Activated CD4-positive, alpha-beta T cell treated with anti-CD3 and anti-CD28 coated beads, Interleukin-2, amount 50 U/mL, for 48 hours (primary cell): ENCODE measurements around the gene VANGL1.
A peak's percentile ranks its signal among the peaks of the same experiment; 100 is the strongest.
"Not testable (repeated sequence)": the region's sequence is repeated elsewhere in the genome, so short reads cannot be mapped to it uniquely, and the experiment has no call there.

Experiments
- DNase-seq, 2 experiments: peaks; one replicate each; pipeline ENCODE4 v3.0.0-alpha.2; 2020

VANGL1 gene

DNA sequence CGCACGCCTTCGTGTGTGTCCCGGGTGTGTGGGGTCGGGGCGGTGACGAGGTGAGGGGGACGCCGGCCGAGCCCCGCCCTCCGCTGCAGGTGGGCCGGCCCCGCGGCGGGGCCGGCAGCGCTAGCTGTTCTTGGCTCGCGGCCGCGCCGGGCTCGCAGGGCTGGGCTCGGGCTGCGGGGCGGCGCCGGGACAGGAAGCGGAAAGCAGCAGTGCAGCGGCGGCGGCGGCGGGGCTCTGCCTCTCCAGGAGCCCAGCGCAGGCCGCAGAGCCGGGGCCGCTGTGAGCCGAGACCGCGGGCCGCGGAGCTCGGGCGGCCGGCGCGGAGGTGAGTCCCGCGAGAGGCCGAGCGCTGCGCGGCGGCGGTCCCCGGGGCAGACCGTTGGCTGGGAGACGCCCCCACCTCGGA is at the start of gene VANGL1:
VANGL1 (plus strand) TSS at position 209 of the 406 bp plus-strand sequence. CDS start 9,444 bp downstream, outside the sequence.
- peak; percentile 50 to 54 for DNase-seq

DNA sequence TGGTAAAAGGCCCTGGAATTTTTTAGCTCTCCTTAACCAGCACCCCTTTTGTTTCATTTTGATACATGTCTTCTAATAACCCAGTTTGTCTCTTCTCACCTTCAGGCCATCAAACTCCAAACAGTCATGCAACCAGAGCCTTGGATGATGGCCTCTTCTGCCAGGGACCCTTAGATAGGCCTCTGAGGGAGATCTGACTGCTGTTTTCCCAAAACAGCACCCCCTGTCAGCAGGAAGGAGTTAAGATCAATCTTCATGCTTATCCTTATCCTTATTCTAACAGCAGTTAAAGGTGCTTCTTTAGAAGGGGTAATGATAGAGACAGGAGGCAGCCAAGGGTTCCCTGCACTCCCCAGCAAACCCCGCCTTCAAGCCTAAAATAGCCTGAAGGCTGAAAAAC is 49.5 kb upstream of the VANGL1 start:
- no peak for DNase-seq

DNA sequence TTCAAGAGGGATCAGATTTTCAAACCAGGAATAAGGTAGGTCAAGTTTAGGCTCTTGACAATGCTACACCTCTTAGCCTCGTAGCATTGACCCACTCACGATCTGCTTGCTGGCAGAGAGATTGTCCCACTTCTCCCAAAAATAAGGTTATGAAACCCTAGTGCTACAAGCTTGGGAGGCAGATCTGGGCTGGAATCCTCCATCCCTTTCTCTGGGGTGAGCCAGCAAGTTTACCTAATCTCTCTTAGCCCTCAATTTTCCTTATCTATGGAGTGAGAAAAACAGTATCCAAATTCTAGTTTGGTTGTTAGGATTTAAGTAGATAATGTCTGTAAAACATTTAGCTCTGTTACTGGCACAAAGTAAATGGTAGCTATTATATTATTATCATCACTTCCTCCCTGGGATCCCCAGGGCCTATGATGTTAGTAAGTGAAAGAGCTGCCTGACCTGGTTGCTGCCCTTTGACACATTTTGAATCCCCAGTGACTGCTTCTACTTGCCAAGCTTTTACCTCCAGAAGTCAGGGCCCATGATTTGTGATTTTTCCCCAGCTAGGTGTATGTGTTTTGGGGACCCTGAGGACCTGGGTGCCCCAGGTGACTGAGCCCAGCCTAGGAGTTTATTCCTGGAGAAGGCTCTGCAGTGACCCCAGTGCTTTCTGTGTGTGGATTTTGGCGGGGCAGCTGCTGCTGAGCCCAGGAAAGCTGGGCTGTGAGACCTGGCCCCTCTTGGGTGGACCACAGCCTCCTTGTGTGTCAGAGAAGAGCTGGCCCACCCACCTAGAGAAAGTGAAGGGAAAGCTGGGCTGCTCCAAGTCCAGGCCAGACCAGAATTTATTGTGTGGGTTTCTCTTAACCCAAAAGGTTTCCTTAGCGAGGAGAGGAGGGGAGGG is 48.2 kb upstream of the VANGL1 start:
- DNase-seq: no peak

DNA sequence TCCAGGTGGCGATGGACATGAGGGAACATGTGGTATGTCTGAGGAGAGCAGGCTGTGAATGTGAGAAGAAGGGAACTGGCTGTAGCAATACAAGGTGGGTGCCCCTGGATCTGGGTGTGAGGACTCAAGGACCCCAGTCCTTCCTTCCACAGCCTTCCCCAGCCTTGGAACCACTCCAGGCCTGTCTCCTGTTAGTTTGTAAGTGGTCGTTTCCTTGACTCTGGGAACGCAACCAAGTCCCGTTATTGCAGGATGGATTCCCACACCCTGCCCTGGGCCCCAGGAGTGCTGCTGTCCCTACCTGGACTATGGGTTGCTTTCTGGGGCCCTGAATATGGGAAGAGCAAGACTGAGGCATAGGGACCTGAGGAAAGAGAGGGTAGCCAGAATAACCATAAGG is 47.2 kb upstream of the VANGL1 start:
- DNase-seq: no peak

DNA sequence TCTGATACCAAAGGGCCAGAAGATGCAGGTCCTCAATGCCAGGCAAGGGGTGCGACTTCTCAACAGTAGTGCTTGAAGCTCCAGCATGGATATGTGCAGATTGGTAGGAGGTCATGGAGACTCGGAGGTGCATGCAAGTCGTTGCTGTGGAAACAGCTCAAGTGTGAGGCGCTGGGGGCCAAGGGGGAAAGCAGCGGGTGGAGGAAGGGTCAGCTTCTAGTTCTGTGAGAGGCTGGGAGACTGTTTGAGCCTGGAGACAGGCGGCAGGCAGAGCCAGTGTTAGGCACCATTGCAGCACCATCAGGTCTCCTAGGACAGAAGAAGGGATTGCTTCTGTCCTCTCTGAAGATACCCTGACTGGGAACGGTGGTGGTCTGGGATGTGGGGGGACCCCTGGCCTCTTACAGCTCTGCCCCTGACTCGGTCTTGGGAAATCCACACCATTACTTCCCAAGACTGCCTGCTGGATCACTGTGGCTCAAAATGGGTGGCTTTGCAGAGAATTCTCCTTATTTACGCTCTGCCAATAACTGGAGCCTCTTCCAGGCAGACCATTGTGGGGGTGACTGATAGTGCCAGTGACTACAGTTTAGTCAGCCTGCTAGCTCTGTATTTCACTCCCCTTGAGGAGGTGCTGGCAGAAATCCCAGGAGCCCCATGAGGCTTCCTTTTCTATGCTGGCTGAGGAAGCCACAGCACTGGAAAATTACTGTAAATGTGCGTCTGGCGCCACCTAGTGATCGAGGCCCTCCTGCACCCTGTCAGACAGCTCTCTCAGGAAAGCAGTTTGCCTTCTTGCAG is 46.3 kb upstream of the VANGL1 start:
- peak; percentile 76 to 81 for DNase-seq

DNA sequence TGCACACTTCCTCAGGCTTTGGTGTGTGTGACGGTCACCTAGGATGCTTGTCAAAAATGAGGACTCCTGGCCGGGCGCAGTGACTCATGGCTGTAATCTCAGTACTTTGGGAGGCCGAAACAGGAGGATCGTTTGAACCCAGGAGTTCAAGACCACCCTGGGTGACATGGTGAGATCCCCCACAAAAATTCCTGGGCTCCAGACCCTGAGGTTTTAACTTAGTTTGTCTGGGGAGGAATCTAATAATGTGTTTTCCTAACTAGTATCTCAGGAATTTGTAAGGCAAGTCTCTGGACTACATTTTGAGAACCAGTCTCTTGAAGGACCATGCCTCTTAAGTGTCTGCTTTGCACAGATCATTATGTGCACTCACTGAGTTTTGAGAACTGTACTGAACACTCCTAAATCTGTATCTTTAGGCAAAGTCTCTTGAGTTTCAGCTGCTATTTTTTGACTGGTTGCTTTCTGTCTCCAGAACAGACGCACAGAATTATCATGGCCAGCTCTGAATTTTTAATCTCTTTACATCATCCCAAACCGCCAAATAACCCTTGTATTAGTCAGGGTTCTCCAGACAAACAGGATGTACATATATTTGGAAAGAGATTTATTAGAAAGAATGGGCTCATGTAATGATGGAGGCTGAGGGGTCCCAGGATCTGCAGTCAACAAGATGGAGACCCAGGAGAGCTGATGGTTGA is 45.5 kb upstream of the VANGL1 start:
- no peak for DNase-seq

DNA sequence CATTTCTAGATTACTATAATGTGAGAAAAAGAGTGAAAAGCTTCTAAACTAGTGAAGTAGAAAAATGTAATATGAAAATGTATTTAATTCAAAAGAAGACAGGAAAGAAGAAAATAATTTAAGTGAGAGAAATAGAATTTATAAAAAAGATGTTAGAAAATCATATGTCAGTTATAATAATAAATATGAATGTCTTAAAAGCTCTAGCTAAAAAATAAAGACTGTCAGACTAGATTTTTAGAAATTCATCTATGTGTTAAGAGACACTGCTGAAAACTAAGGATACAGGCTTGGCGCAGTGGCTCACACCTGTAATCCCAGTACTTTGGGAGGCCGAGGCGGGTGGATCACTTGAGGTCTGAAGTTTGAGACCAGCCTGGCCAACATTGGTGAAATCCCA is 37.3 kb upstream of the VANGL1 start:
- DNase-seq: no peak

DNA sequence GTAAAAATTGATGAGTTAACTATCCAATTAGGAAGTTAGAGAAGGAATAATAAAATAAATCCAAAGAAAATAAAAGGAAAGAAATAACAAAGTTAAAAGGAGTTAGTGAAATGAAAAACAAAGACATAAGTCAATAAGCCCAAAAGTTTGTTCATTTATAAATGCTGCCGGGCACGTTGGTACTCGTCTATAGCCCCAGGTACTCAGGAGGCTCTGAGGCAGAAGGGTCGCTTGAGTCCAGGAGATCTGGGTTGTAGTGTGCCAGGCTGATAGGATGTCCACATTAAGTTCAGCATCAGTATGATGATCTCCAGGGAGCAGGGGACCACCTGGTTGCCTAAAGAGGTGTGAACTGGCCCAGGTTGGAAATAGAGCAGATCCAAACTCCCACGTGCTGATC is 35.5 kb upstream of the VANGL1 start:
- DNase-seq: no peak

DNA sequence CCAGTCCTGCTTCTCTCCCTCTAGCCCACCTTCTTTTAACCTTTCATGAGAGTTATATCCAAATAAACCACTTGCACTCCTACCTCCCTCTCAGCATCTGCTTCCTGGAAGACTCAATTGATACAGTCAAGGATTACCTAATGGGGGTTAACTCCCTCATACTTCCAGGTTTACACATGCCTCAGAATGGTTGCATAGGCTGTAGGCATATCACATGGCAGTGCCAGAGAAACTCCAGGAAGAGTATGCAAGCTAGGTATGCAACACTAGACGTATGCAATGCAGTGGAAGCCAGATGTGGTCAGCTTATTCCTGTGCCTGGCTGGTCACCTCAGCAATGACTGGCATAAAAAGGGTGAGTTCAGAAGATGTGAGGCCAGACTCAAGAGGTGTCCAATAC is 32.7 kb upstream of the VANGL1 start:
- DNase-seq: no peak

DNA sequence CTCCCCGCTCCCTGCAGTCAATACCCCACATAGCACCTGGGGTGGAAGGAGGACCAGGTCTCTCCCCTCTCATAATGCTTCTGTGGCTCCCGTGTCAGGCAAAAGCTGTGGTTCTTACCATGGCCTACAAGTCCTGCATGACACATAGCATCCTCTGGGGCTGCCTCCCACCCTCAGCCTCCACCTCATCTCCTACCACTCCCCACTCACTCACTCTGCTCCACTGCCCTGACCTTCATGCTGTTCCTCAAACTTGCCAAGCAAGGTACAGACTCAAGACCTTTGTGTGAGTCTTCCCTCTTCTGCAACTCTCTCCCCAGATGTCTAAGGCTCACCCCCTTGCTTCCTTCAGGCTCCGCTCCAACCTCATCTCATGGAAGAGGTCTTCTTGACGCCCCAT is 28.0 kb upstream of the VANGL1 start:
- no peak for DNase-seq

DNA sequence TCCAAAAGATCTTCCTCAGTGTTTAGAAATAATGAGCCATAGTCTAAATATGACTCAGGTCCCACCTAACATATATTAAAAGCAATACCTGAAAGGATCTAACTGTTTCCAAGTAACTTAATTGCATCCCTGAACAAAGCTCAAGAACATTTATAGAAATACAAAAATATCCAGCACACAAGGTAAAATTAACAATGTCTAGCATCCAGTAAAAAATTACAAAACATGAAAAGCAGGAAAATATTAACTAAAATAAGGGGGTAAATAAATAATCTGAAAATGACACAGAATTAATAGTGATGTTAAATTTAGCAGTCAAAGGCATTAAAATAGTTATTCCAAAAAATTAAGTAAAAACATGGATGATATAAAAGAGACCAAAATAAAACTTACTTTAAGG is 21.3 kb upstream of the VANGL1 start:
- no peak for DNase-seq

DNA sequence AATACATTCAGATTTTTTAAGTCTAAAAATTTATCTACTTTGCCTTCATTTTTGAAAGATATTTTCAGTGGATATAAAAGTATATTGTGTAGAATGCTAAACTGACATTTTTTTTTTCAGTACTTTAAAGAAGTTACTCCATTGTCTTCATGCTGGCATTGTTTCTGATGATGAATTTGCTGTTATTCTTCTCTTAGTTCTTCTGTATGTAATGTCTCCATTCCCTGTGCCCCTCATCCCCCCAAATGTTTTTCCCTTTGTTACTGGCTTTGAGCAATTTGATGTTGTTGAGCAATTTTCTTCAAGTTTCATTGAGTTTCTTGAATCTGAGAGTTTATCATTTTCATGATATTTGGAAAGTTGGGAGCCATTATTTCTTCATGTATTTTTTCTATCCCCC is 20.8 kb upstream of the VANGL1 start:
- no peak for DNase-seq

DNA sequence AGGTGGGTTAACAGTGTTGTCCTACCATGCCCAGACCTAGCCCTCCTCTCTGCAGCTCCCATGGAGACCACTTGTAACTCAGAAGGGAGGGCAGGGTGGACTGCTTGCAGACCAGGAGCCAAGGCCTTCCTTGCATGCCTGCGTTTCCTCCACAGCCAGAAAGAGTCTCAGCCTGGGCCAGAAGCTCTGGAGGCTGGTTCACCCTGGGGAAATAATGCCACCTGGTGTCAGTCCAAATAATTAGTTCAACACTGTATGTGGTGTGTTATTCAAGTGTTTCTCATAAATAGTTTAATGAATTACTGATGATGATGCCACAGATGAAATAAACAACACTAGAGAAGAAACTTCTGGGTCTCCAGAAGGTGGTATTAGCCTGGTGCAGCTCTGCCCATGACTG is 16.9 kb upstream of the VANGL1 start:
- no peak for DNase-seq

DNA sequence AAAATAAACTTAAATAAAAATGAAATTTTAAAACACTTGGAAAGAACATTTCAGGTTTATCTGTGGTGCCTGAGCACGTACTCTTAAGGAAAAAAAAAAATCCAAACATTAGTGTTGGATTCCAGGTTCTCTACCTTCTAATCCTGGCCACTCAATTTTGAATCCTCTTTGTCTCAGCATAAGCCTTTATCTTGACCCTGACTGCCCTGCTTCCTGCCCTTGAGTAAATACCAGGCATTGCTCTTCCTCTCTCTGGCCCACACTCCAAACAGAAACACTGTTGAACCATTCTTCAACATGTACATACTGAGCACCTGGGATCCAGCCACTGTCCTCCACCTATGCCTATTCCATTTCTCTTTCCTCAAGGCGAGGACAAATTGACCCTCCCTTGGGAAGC is 11.4 kb upstream of the VANGL1 start:
- no peak for DNase-seq

DNA sequence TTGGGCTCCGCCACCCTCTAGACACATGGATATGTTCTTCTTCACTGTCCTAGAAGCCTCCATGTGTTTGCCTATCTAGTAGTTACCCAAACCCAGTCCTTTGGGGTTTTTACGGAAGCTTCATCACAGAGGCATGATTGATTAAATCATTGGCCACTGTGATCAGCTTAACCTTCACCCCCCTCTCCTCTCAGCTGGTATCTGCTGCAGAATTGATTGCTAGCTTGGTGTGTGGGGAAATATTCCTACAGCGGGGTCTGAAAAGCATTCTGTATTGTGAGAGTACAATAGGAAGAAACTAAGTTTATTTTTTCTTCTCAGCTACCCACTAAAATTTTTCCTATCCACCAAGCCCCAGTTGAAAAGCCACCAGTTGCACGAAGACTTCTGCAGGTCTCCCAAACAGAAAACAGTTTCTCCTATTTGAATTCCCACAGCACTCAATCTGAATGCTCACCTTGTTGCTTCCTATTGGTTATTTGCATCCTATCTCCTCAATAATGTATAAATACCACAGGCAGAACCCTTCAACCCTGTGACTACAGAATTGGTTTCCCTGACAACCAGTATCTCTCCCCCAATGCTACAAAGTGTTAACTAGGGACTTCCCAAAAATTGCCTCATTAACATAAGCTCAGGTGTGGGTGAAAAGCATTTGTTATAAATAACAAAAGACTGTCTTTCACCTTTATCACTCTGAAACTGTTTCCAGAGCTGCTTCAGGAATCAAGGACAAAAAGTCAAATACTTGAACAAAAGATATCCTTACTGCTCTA is 9.3 kb upstream of the VANGL1 start:
- DNase-seq: no peak

DNA sequence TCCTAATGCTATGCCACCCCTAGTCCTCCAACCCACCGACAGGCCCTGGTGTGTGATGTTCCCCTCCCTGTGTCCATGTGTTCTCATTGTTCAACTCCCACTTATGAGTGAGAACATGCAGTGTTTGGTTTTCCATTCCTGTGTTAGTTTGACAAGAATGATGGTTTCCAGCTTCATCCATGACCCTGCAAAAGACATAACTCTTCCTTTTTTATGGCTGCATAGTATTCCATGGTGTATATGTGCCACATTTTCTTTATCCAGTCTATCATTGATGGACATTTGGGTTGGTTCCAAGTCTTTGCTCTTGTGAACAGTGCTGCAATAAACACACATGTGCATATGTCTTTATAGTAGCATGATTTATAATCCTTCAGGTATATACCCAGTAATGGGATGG is 8.2 kb upstream of the VANGL1 start:
- DNase-seq: not testable (repeated sequence)

DNA sequence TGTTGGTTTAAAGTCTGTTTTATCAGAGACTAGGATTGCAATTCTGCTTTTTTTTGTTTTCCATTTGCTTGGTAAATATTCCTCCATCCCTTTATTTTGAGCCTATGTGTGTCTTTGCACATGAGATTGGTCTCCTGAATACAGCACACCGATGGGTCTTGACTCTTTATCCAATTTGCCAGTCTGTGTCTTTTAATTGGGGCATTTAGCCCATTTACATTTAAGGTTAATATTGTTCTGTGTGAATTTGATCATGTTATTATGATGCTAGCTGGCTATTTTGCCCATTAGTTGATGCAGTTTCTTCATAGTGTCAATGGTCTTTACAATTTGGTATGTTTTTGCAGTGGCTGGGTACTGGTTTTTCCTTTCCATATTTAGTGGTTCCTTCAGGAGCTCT is 4.5 kb upstream of the VANGL1 start:
- DNase-seq: not testable (repeated sequence)

DNA sequence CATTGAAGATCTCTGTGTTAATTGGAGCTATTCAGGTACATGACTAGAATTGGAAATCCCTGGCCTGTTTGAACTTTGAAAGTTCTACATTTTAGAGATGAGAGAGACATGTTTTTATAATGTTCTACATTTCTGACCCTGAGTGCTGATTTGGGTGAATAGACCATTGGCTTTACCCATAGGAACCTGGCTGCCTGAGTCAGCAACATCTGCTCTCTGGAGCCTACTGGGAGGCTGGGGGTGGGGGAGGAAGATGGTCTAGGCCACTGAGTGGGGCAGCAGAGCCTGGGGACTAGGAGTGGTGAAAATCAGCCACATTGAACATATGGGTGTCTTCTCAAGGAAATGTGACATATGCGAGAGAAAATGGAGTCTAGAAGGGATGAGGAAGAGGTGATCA is 1.4 kb upstream of the VANGL1 start:
- DNase-seq: no peak

DNA sequence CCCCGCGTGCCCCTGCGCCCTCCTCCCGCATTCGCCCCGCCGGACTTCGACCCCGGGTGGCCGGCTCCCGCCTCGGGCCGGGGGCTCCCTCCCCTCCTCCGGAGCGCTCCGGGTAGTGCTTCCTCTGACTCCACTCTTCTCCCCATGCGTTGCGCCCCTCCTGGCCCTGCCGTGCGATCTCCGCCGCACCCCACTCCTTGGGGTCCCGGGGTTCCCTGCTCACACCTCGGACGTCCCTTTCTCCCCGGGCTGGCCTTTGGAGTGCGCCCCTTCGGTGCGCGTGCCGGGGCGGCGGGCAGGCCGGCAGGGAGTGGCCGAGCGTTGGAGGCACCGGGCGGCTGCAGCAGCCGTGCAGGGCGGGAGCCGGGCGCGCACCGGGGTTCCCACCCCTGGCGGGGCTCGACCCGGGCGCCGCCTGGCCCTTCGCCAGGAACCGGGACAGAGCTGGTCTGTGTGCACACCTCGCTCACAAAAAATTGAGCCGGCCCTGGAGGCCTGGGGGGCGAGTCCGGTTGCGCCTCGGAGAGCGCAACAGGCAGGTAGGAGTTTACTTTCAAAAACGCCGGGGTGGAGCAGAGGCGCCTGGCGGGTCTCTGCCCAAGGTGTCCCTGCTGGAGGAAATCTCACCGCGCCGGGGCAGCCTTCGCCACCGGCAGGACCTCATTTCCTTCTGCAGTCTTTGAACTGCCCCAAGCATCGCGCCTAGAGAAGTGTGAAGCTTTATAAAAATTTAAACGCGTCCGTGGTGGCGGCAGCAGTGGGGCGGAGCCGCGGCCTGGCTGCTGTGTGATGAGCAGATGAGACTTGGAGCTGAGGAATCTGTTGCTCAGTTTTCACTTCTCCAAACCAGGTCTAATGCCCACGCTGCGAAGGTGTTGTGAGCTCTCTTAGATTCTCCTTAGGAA is 650 bp downstream of the VANGL1 start:
- peak; percentile 27 to 35 for DNase-seq

DNA sequence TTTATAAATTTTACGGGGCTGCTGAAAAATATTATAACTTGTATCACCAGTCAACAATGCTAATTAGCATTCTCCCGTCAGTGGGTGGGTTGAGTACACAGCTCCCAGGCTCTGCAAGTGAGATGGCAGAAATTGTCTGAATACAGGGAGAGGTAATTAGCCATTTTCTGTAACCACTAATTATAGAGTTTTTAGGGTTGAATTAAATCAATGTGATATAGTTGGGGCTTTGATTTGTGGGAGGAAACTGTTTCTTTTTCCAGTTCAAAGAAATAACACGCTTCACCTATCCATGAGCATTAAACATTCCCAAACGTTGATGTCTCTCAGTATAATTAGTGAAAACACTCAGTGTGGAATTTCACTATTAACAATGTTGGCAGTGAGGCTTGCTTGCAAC is 1.5 kb downstream of the VANGL1 start:
- DNase-seq: no peak

DNA sequence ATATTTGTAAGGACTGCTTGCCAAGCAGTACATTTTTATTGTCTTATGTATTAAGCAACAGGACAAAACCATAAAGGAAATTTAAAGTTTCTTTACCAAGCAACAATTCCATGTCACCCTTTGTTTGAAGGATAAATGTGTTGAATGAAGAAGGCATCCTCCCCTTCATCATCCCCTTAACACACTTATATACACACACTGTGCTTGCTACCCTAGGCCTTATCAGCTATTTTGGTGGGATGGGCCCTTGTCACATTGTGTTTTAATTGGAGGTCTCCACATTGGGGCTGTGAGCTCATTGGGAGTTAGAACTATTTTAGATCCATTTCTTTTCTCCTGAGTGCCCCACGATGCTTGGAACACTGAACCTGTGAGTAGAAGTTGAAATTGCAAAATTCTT is 1.9 kb downstream of the VANGL1 start:
- no peak for DNase-seq

DNA sequence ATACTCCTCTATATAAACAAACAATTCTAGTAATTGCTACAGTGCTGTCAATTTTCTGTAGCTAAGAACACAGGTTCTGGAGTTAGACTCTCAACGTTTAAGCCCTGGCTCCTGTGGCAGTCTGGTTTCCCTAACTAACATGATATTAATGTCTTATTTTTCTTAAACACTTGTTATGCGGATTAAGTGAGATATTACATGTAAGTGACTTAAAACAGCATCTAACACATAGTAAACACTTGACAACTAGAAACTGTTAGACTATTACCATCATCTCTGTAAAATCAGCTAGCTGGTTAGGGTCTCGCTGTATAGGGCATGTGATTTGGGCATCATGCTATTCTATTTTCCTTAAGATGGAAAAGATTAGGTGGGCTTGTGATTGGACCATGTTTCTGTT is 2.3 kb downstream of the VANGL1 start:
- no peak for DNase-seq
